ENCODE measurements around the gene SOCS6. TPM values are rescaled to one million over a fixed set of nuclear protein-coding genes. Genes with fewer than 3 reads are reported as not detected.

Gene SOCS6
- total RNA-seq, 1 experiment from 2014 or later, result 23.2 TPM

DNA sequence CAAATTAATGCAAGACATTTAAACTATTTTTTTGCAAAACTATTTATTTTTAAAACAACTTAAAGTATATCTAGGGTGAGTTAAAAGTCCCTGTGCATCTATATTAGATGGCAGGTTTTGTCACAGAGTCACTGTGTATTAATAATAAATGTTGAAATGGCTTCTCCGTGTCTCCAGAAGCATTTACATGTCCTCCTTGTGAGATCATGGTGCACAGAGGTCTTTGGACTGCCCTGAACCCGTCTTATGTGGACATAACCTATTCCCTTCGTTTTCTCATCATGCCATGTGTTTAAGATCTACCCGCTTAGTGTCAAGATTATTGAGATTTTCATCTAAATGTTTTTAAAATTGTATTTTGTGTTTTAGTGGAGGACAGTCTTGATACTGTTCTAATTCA lies 39.3 kb downstream of the SOCS6 start:
- no peak overlapping the region for H3K27ac Mint-ChIP-seq (ENCODE audit: unreplicated experiment)
- Histone ChIP-seq H3K9me3 (no peaks in the 10 kb centered on the region), H3K36me3 (ENCODE audit: control insufficient read depth, insufficient read depth, low read length) (no peaks in the 10 kb centered on the region), H3K27me3 (replicated peaks; ENCODE audit: control insufficient read depth, insufficient read depth, low read length) (no peaks in the 10 kb centered on the region), H3K4me3 (ENCODE audit: low read depth, low read length) (no peak overlapping the region), H3K4me1 (0 out of 2 replicates have a peak, but pooled peaks cover 4% of the 10 kb centered on the region)
- DNase-seq, result no peak
- H3K4me1 Mint-ChIP-seq (ENCODE audit: low read depth, unreplicated experiment), result no peaks in the 10 kb centered on the region
- intact Hi-C loops (cut with micrococcal nuclease; ENCODE audit: unreplicated experiment), result no loop called here
- TF ChIP-seq, protein P1, sequence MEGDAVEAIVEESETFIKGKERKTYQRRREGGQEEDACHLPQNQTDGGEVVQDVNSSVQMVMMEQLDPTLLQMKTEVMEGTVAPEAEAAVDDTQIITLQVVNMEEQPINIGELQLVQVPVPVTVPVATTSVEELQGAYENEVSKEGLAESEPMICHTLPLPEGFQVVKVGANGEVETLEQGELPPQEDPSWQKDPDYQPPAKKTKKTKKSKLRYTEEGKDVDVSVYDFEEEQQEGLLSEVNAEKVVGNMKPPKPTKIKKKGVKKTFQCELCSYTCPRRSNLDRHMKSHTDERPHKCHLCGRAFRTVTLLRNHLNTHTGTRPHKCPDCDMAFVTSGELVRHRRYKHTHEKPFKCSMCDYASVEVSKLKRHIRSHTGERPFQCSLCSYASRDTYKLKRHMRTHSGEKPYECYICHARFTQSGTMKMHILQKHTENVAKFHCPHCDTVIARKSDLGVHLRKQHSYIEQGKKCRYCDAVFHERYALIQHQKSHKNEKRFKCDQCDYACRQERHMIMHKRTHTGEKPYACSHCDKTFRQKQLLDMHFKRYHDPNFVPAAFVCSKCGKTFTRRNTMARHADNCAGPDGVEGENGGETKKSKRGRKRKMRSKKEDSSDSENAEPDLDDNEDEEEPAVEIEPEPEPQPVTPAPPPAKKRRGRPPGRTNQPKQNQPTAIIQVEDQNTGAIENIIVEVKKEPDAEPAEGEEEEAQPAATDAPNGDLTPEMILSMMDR (IDR thresholded peaks at IDR 0.05; ENCODE audit: insufficient read depth in 1 of 2, low read depth in 1 of 2, low read length in 1 of 2, severe bottlenecking in 1 of 2, unreplicated experiment in 1 of 2), result no peak
- ChIA-PET POLR2A (no interaction called here), CTCF (no interaction called here)
- no TSS peak for BruUV-seq (replicated peaks)
- H3K27me3 Mint-ChIP-seq (ENCODE audit: insufficient read depth, unreplicated experiment), result no peaks in the 10 kb centered on the region
- H3K36me3 Mint-ChIP-seq (ENCODE audit: insufficient read depth, unreplicated experiment), result peaks cover 52% of the 10 kb centered on the region
- H3K4me3 Mint-ChIP-seq (ENCODE audit: unreplicated experiment), result no peak overlapping the region
- H3K9me3 Mint-ChIP-seq (ENCODE audit: unreplicated experiment), result peaks cover 8% of the 10 kb centered on the region

DNA sequence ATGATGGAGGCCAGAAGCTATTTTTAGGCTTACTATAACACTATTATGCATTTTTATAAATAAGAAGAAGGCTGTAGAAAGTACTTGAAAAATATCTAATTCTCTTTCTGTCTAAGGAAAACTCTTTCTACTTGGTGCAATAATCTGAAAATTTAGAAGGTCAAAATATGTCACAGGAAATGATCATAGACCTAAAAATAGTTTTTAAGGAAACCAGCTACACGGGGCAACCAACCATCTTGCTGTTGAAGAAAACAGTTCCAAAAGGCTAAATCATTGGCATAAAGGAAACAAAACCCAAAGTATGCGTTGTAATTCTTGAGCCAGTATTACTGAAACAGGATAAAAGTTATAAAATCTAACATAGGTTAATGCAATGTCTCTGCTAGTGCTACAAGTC lies 40.2 kb downstream of the SOCS6 start:
- H3K36me3 ChIP-seq (ENCODE audit: control insufficient read depth, insufficient read depth, low read length), result no peaks in the 10 kb centered on the region
- ChIA-PET POLR2A (interaction anchor here (0.5 kb wide), 1 partner anchor 40 kb away, joined by 5 read pairs; no protein-coding TSS in a partner anchor), CTCF (no interaction called here)
- peaks cover 8% of the 10 kb centered on the region for H3K9me3 Mint-ChIP-seq (ENCODE audit: unreplicated experiment)
- no peak overlapping the region for H3K27ac Mint-ChIP-seq (ENCODE audit: unreplicated experiment)
- DNase-seq, result no peak
- no peak overlapping the region for H3K4me3 ChIP-seq (ENCODE audit: low read depth, low read length)
- H3K4me3 Mint-ChIP-seq (ENCODE audit: unreplicated experiment), result no peak overlapping the region
- H3K4me1 Mint-ChIP-seq (ENCODE audit: low read depth, unreplicated experiment), result no peaks in the 10 kb centered on the region
- H3K4me1 ChIP-seq, result 0 out of 2 replicates have a peak, but pooled peaks cover 4% of the 10 kb centered on the region
- H3K27me3 Mint-ChIP-seq (ENCODE audit: insufficient read depth, unreplicated experiment), result no peaks in the 10 kb centered on the region
- BruUV-seq (replicated peaks), result no TSS peak
- no peaks in the 10 kb centered on the region for H3K9me3 ChIP-seq
- H3K36me3 Mint-ChIP-seq (ENCODE audit: insufficient read depth, unreplicated experiment), result peaks cover 54% of the 10 kb centered on the region
- TF ChIP-seq, protein P1 (IDR thresholded peaks at IDR 0.05; ENCODE audit: insufficient read depth in 1 of 2, low read depth in 1 of 2, low read length in 1 of 2, severe bottlenecking in 1 of 2, unreplicated experiment in 1 of 2), result no peak
- intact Hi-C loops (cut with micrococcal nuclease; ENCODE audit: unreplicated experiment), result no loop called here
- no peaks in the 10 kb centered on the region for H3K27me3 ChIP-seq (replicated peaks; ENCODE audit: control insufficient read depth, insufficient read depth, low read length)

GRCh38 chr18:70330887-70331286 lies 42.0 kb downstream of the SOCS6 start:
- no peaks in the 10 kb centered on the region for H3K27me3 ChIP-seq (replicated peaks; ENCODE audit: control insufficient read depth, insufficient read depth, low read length)
- no peak overlapping the region for H3K4me3 ChIP-seq (ENCODE audit: low read depth, low read length)
- no peak for DNase-seq
- Mint-ChIP-seq H3K27me3 (ENCODE audit: insufficient read depth, unreplicated experiment) (no peaks in the 10 kb centered on the region), H3K4me1 (ENCODE audit: low read depth, unreplicated experiment) (no peaks in the 10 kb centered on the region), H3K36me3 (ENCODE audit: insufficient read depth, unreplicated experiment) (peaks cover 50% of the 10 kb centered on the region), H3K27ac (ENCODE audit: unreplicated experiment) (peak overlapping the region; percentile 77), H3K9me3 (ENCODE audit: unreplicated experiment) (peaks cover 8% of the 10 kb centered on the region), H3K4me3 (ENCODE audit: unreplicated experiment) (no peak overlapping the region)
- intact Hi-C loops (cut with micrococcal nuclease; ENCODE audit: unreplicated experiment), result loop anchor here (5.0 kb wide), 1 partner anchor 101 kb away; no protein-coding TSS in a partner anchor
- TF ChIP-seq, protein P1 (IDR thresholded peaks at IDR 0.05; ENCODE audit: insufficient read depth in 1 of 2, low read depth in 1 of 2, low read length in 1 of 2, severe bottlenecking in 1 of 2, unreplicated experiment in 1 of 2), result no peak
- no peaks in the 10 kb centered on the region for H3K36me3 ChIP-seq (ENCODE audit: control insufficient read depth, insufficient read depth, low read length)
- H3K4me1 ChIP-seq, result 0 out of 2 replicates have a peak, but pooled peaks cover 4% of the 10 kb centered on the region
- ChIA-PET POLR2A (no interaction called here), CTCF (no interaction called here)
- BruUV-seq (replicated peaks), result no TSS peak
- no peaks in the 10 kb centered on the region for H3K9me3 ChIP-seq
